ENCODE measurements around the gene GAS6. TPM values are rescaled to one million over a fixed set of nuclear protein-coding genes. Genes with fewer than 3 reads are reported as not detected.

GAS6 gene
- total and polyA plus RNA-seq, 12 donors = 7.1 to 109 (median 82.9) TPM

- Histone ChIP-seq H3K4me1 (replicated peaks in 1 of 2) (no peaks in the 10 kb centered on the region), H3K9me3 (replicated peaks in 1 of 3) (no peaks in the 10 kb centered on the region), H3K36me3 (replicated peaks in 1 of 2) (no peaks in the 10 kb centered on the region), H3K27ac (no peak overlapping the region), H3K4me3 (no peak overlapping the region), H3K27me3 (peaks cover 15% of the 10 kb centered on the region)
- intact Hi-C loops (cut with DNase I) = no loop called here
- no peak for TF ChIP-seq POLR2A (IDR thresholded peaks at IDR 0.05)
- TF ChIP-seq CTCF (IDR thresholded peaks at IDR 0.05) = no peak
- peak in 1 of 7 donors; percentile 21 for DNase-seq
- WGBS, 4 donors = 52 to 78% (median 72%) methylated on average over 18 to 35 of the region's 35 CpGs
Observed at GRCh38 chr13:113776231-113777125, 87.4 kb downstream of the GAS6 start.

GRCh38 chr13:113775451-113776145 lies 88.3 kb downstream of the GAS6 start:
- TF ChIP-seq CTCF (IDR thresholded peaks at IDR 0.05) (no peak), POLR2A (IDR thresholded peaks at IDR 0.05) (no peak)
- H3K27ac ChIP-seq = no peak overlapping the region
- no peak overlapping the region for H3K4me3 ChIP-seq
- no peaks in the 10 kb centered on the region for H3K9me3 ChIP-seq (replicated peaks in 1 of 3)
- H3K27me3 ChIP-seq = peaks cover 15% of the 10 kb centered on the region
- intact Hi-C loops (cut with DNase I) = no loop called here
- H3K36me3 ChIP-seq (replicated peaks in 1 of 2) = no peaks in the 10 kb centered on the region
- H3K4me1 ChIP-seq (replicated peaks in 1 of 2) = no peaks in the 10 kb centered on the region
- DNase-seq = peak in 1 of 7 donors; percentile 29
- 84 to 89% (median 86%) methylated on average over 9 to 28 of the region's 28 CpGs for WGBS, 4 donors

GRCh38 chr13:113774177-113775107 lies 89.4 kb downstream of the GAS6 start:
- TF ChIP-seq POLR2A (IDR thresholded peaks at IDR 0.05) (no peak), CTCF (IDR thresholded peaks at IDR 0.05) (no peak)
- no peak overlapping the region for H3K27ac ChIP-seq
- H3K27me3 ChIP-seq = peaks cover 15% of the 10 kb centered on the region
- intact Hi-C loops (cut with DNase I) = no loop called here
- 71 to 75% (median 72%) methylated on average over 9 of the region's 9 CpGs for WGBS, 4 donors
- DNase-seq = peak in 4 of 7 donors; percentile 40 to 49 (median 44)
- no peaks in the 10 kb centered on the region for H3K9me3 ChIP-seq (replicated peaks in 1 of 3)
- no peaks in the 10 kb centered on the region for H3K36me3 ChIP-seq (replicated peaks in 1 of 2)
- H3K4me1 ChIP-seq (replicated peaks in 1 of 2) = no peaks in the 10 kb centered on the region
- H3K4me3 ChIP-seq = no peak overlapping the region

Measured in adrenal gland (tissue), 12 donors.